ENCODE results near the gene LYRM9. TPM values are rescaled to one million over a fixed set of nuclear protein-coding genes. Genes with fewer than 3 reads are reported as not detected.
"Not testable (repeated sequence)": the region's sequence is repeated elsewhere in the genome, so short reads cannot be mapped to it uniquely, and the experiment has no call there.

LYRM9 gene
- total RNA-seq, 1 donor from 2014 or later, result 8.3 TPM

- H3K9me3 Mint-ChIP-seq (ENCODE audit: unreplicated experiment), result no peaks in the 10 kb centered on the region
- no peak for DNase-seq (ENCODE audit: low spot score)
- no peaks in the 10 kb centered on the region for H3K36me3 Mint-ChIP-seq (ENCODE audit: low read depth, unreplicated experiment)
- TF ChIP-seq, protein P1, sequence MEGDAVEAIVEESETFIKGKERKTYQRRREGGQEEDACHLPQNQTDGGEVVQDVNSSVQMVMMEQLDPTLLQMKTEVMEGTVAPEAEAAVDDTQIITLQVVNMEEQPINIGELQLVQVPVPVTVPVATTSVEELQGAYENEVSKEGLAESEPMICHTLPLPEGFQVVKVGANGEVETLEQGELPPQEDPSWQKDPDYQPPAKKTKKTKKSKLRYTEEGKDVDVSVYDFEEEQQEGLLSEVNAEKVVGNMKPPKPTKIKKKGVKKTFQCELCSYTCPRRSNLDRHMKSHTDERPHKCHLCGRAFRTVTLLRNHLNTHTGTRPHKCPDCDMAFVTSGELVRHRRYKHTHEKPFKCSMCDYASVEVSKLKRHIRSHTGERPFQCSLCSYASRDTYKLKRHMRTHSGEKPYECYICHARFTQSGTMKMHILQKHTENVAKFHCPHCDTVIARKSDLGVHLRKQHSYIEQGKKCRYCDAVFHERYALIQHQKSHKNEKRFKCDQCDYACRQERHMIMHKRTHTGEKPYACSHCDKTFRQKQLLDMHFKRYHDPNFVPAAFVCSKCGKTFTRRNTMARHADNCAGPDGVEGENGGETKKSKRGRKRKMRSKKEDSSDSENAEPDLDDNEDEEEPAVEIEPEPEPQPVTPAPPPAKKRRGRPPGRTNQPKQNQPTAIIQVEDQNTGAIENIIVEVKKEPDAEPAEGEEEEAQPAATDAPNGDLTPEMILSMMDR (IDR thresholded peaks at IDR 0.05; ENCODE audit: unreplicated experiment), result no peak
- no peaks in the 10 kb centered on the region for H3K4me1 Mint-ChIP-seq (ENCODE audit: unreplicated experiment)
- H3K4me3 Mint-ChIP-seq (ENCODE audit: unreplicated experiment), result no peak overlapping the region
- H3K27ac Mint-ChIP-seq (ENCODE audit: unreplicated experiment), result no peak overlapping the region
- no peaks in the 10 kb centered on the region for H3K27me3 Mint-ChIP-seq (ENCODE audit: unreplicated experiment)
Measured at GRCh38 chr17:27836651-27837050, 56.5 kb downstream of the LYRM9 start.

- Mint-ChIP-seq H3K27ac (ENCODE audit: unreplicated experiment) (no peak overlapping the region), H3K9me3 (ENCODE audit: unreplicated experiment) (no peaks in the 10 kb centered on the region), H3K27me3 (ENCODE audit: unreplicated experiment) (no peaks in the 10 kb centered on the region), H3K36me3 (ENCODE audit: low read depth, unreplicated experiment) (no peaks in the 10 kb centered on the region), H3K4me1 (ENCODE audit: unreplicated experiment) (no peaks in the 10 kb centered on the region), H3K4me3 (ENCODE audit: unreplicated experiment) (no peak overlapping the region)
- TF ChIP-seq, protein P1 (IDR thresholded peaks at IDR 0.05; ENCODE audit: unreplicated experiment), result no peak
- DNase-seq (ENCODE audit: low spot score), result no peak
Measured at GRCh38 chr17:27834571-27834970, 58.6 kb downstream of the LYRM9 start.

- H3K27me3 Mint-ChIP-seq (ENCODE audit: unreplicated experiment), result no peaks in the 10 kb centered on the region
Measured at GRCh38 chr17:27832831-27833230, 60.3 kb downstream of the LYRM9 start.

DNA sequence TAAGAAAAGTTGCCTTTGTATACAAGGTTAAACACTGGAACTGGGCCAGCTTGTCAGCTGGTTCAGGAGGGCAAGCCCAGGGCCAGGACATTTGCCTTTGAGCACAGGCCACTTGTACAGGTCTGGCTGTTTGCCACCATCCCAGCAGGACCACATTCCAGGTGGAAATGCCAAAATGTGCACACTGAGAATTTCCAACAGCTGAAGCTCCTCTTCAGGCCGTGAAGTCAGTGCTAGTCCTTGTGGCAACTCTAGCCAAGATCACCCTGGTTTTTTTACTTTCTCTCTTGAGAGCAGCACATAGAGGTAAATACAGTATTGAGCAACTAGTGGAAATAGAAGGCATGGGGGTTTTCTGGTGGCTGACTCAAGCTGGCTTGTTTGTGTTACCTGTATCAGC, 63.3 kb downstream of the LYRM9 start:
- not testable (repeated sequence) for DNase-seq (ENCODE audit: low spot score); H3K36me3 Mint-ChIP-seq (ENCODE audit: low read depth, unreplicated experiment); H3K9me3 Mint-ChIP-seq (ENCODE audit: unreplicated experiment); H3K4me1 Mint-ChIP-seq (ENCODE audit: unreplicated experiment); H3K27ac Mint-ChIP-seq (ENCODE audit: unreplicated experiment); H3K4me3 Mint-ChIP-seq (ENCODE audit: unreplicated experiment); H3K27me3 Mint-ChIP-seq (ENCODE audit: unreplicated experiment)

More at GRCh38 chr17:27832831-27833230, 60.3 kb downstream of the LYRM9 start:
- Mint-ChIP-seq H3K4me3 (ENCODE audit: unreplicated experiment) (no peak overlapping the region), H3K4me1 (ENCODE audit: unreplicated experiment) (no peaks in the 10 kb centered on the region), H3K9me3 (ENCODE audit: unreplicated experiment) (no peaks in the 10 kb centered on the region), H3K27ac (ENCODE audit: unreplicated experiment) (no peak overlapping the region), H3K36me3 (ENCODE audit: low read depth, unreplicated experiment) (no peaks in the 10 kb centered on the region)
- no peak for DNase-seq (ENCODE audit: low spot score)
- TF ChIP-seq, protein P1 (IDR thresholded peaks at IDR 0.05; ENCODE audit: unreplicated experiment), result no peak

GRCh38 chr17:27829143-27829711, 63.9 kb downstream of the LYRM9 start:
- not testable (repeated sequence) for DNase-seq (ENCODE audit: low spot score); H3K4me3 Mint-ChIP-seq (ENCODE audit: unreplicated experiment); H3K36me3 Mint-ChIP-seq (ENCODE audit: low read depth, unreplicated experiment); H3K27me3 Mint-ChIP-seq (ENCODE audit: unreplicated experiment); H3K27ac Mint-ChIP-seq (ENCODE audit: unreplicated experiment); H3K4me1 Mint-ChIP-seq (ENCODE audit: unreplicated experiment); H3K9me3 Mint-ChIP-seq (ENCODE audit: unreplicated experiment)

Other genes with a start within 250 kb of the LYRM9 start
- gene NOS2, start 92.8 kb downstream of the LYRM9 start, total RNA-seq (ENCODE audit: unreplicated experiment), result 1.3 TPM
- gene NLK, start 149.3 kb upstream of the LYRM9 start, total RNA-seq (ENCODE audit: unreplicated experiment), result 53.7 TPM